ENCODE data around the gene GBF1.

- TF ChIP-seq ZBTB11 (CRISPR knock-in tag; IDR thresholded peaks at IDR 0.05) (no peak), MTA3 (IDR thresholded peaks at IDR 0.05; ENCODE audit: borderline replicate concordance, low read length) (no peak), REST (IDR thresholded peaks at IDR 0.05; ENCODE audit: low read depth, low read length) (no peak), MAX (IDR thresholded peaks at IDR 0.05; ENCODE audit: low read depth, low read length) (no peak), CEBPB (IDR thresholded peaks at IDR 0.05; ENCODE audit: borderline replicate concordance in 1 of 2, low read depth in 2 of 2, low read length in 2 of 2) (no peak), FOXM1 (IDR thresholded peaks at IDR 0.05; ENCODE audit: low read depth, low read length) (no peak)
- TF ChIP-seq, protein P1, sequence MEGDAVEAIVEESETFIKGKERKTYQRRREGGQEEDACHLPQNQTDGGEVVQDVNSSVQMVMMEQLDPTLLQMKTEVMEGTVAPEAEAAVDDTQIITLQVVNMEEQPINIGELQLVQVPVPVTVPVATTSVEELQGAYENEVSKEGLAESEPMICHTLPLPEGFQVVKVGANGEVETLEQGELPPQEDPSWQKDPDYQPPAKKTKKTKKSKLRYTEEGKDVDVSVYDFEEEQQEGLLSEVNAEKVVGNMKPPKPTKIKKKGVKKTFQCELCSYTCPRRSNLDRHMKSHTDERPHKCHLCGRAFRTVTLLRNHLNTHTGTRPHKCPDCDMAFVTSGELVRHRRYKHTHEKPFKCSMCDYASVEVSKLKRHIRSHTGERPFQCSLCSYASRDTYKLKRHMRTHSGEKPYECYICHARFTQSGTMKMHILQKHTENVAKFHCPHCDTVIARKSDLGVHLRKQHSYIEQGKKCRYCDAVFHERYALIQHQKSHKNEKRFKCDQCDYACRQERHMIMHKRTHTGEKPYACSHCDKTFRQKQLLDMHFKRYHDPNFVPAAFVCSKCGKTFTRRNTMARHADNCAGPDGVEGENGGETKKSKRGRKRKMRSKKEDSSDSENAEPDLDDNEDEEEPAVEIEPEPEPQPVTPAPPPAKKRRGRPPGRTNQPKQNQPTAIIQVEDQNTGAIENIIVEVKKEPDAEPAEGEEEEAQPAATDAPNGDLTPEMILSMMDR (IDR thresholded peaks at IDR 0.05 in 2 of 3, conservative IDR thresholded peaks at IDR 0.05 in 1 of 3; ENCODE audit: control insufficient read depth in 2 of 3, extremely low read depth in 1 of 3, insufficient read depth in 1 of 3, low read depth in 3 of 3, low read length in 3 of 3): no peak
Measured at GRCh38 chr10:102314801-102315200, 69.5 kb downstream of the GBF1 start.

Data from GM12878 (cell line).